Kidney epithelial cell (primary cell): ENCODE data around the gene SDHB. TPM values are rescaled to one million over a fixed set of nuclear protein-coding genes. Genes with fewer than 3 reads are reported as not detected.

Source experiments
- DNase-seq: peaks from one replicate; pipeline ENCODE4 v3.0.0-alpha.2; 2010; ENCODE audit warnings: low read depth
- H3K27me3 ChIP-seq: 2 replicates; pipeline ENCODE4 v1.6.0; 2011; ENCODE audit warnings: low read length; ENCODE audit not compliant: control insufficient read depth, insufficient read depth
- H3K36me3 ChIP-seq: 2 replicates; pipeline ENCODE4 v1.5.1; 2011; ENCODE audit warnings: low read length; ENCODE audit not compliant: control insufficient read depth, insufficient read depth
- H3K4me3 ChIP-seq: 2 replicates; pipeline ENCODE4 v1.5.1; 2011; ENCODE audit warnings: low read depth, mild to moderate bottlenecking, control low read depth, low read length
- total RNA-seq: library from RNA; depleted of rRNA; stranded (reverse); fragments of >200 nt; gene quantifications from 2 replicates; pipeline ENCODE4 v1.2.3, GENCODE V29; 2015
- TF ChIP-seq, protein P1 (sequence below): IDR thresholded peaks from 2 replicates; pipeline ENCODE4 v1.5.1; 2011; ENCODE audit warnings: mild to moderate bottlenecking, moderate library complexity, low read length, control low read depth, inconsistent platforms; ENCODE audit not compliant: insufficient read depth, poor library complexity, severe bottlenecking

SDHB gene
- total RNA-seq, 1 donor from 2014 or later: 122 TPM

DNA sequence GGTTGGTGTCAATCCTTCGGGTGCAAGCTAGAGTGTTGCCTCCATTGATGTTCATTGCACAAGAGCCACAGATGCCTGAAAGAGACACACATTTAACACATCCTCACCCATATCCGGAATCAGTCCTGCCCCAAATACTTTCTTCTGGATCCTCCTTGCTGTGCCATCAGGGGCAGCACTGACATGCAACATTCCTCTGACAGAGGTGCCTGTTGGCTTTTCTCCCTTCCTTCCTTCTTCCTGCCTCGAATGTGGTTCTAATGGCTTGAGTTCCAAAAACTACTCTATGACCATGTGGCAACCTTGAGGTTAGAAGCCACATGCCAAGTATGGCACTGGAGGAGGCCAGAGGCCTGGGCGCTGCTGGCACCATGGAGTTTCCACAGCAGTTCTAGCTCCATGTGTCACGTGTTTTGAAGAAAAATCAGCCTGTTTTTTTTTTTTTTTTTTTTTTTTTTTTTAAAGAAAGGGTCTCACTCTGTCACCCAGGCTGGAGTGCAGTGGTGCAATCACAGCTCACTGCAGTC, 25.1 kb downstream of the SDHB start:
- DNase-seq: no peak
- peaks cover 1% of the 10 kb centered on the region for H3K36me3 ChIP-seq
- no peaks in the 10 kb centered on the region for H3K27me3 ChIP-seq
- no peak overlapping the region for H3K4me3 ChIP-seq
- TF ChIP-seq, protein P1, sequence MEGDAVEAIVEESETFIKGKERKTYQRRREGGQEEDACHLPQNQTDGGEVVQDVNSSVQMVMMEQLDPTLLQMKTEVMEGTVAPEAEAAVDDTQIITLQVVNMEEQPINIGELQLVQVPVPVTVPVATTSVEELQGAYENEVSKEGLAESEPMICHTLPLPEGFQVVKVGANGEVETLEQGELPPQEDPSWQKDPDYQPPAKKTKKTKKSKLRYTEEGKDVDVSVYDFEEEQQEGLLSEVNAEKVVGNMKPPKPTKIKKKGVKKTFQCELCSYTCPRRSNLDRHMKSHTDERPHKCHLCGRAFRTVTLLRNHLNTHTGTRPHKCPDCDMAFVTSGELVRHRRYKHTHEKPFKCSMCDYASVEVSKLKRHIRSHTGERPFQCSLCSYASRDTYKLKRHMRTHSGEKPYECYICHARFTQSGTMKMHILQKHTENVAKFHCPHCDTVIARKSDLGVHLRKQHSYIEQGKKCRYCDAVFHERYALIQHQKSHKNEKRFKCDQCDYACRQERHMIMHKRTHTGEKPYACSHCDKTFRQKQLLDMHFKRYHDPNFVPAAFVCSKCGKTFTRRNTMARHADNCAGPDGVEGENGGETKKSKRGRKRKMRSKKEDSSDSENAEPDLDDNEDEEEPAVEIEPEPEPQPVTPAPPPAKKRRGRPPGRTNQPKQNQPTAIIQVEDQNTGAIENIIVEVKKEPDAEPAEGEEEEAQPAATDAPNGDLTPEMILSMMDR: no peak

DNA sequence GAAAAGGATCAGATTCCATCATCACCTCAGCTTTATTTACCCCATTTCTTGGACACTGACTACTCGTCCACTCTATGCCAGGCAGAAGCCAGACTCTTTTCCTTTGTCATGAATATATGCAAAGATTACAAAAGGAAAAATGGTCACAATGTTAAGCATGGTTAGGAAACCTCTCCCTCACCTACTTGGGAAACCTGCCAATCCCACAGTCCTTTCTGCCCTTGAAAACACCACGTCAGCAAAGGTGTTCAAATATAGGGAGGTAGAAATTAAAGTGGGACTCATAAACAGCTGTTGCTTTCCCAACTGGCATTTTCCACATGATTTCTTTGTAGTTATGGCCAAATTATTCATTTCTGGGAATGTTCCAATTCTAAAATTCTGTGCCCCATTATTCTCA, 25.9 kb downstream of the SDHB start:
- H3K36me3 ChIP-seq: peaks cover 1% of the 10 kb centered on the region
- no peaks in the 10 kb centered on the region for H3K27me3 ChIP-seq
- TF ChIP-seq, protein P1: no peak
- H3K4me3 ChIP-seq: no peak overlapping the region
- no peak for DNase-seq

DNA sequence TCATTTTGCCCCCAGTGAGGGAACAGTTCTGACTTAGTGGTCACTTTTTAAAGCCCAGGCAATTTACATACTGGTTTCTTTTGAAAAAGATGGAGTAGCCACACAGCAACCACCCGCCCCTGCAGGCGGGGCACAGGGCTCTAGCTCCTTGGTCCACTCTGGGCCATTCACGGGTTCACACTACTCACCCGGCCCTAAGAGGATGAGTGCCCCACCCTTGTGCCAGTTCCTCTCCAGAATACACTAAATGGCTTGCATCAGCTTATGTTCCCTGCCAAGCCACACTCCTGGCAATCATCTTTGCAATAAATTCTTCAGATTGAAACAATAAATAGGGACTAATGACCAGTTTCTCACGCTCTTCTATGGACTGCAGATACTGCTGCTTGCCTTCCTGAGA, 26.4 kb downstream of the SDHB start:
- Histone ChIP-seq H3K36me3 (peaks cover 1% of the 10 kb centered on the region), H3K4me3 (no peak overlapping the region), H3K27me3 (no peaks in the 10 kb centered on the region)
- TF ChIP-seq, protein P1: no peak
- DNase-seq: no peak

DNA sequence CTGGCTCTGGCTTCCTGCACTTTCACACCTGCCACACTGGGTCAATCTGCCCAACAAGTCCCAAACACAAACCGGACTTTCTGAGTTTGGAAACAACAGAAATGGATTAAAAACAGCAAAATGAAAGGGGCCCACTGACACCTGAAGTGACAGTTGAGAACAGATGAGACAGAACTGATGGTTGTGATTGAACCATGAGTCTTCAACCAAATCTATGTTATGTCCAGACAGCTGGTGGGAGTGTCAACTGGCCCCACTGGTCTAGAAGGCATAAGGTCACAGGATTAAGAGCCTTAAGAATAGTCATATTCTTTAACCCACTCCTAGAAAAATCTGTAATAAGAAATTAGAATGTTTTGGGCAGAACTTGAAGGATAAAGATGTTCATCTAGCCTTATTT, 29.1 kb downstream of the SDHB start:
- DNase-seq: no peak
- no peak overlapping the region for H3K4me3 ChIP-seq
- peaks cover 7% of the 10 kb centered on the region for H3K36me3 ChIP-seq
- no peaks in the 10 kb centered on the region for H3K27me3 ChIP-seq
- TF ChIP-seq, protein P1: no peak

DNA sequence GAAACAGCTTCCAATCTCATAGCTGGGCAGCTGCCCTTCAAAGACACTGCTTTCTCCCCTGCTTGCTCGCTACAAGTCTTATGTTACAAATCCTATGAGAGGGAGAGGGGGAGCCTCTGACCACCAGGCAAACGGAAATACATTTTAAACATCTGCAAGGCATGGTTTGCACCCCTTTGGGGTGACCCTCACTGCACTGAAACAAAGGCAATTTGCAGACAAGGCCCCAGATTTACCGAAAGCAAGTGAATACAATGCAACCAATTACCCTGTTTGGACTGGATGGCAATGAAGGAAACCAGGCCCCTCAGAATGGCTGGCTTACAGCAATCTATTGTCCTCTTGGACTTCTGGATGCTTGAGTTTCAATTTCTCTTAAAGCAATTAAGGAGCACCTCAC, 30.3 kb downstream of the SDHB start:
- no peak for DNase-seq
- H3K36me3 ChIP-seq: peaks cover 7% of the 10 kb centered on the region
- no peak overlapping the region for H3K4me3 ChIP-seq
- no peaks in the 10 kb centered on the region for H3K27me3 ChIP-seq
- TF ChIP-seq, protein P1: no peak

- DNase-seq: no peak
- Histone ChIP-seq H3K36me3 (peaks cover 7% of the 10 kb centered on the region), H3K27me3 (no peaks in the 10 kb centered on the region), H3K4me3 (no peak overlapping the region)
- TF ChIP-seq, protein P1: no peak
Observed at GRCh38 chr1:17023102-17023501, 30.7 kb downstream of the SDHB start.
